ENCODE data around the gene GUF1.

- TF ChIP-seq CTCF (IDR thresholded peaks at IDR 0.05; ENCODE audit: insufficient read depth, low read depth, low read length) = no peak
- TF ChIP-seq EZH2 (IDR thresholded peaks at IDR 0.05; ENCODE audit: insufficient read depth, low read length) = no peak
Measured at GRCh38 chr4:44660396-44660795, 17.8 kb upstream of the GUF1 start.
